Measurements from ENCODE around the gene SF3B1. TPM values are rescaled to one million over a fixed set of nuclear protein-coding genes. Genes with fewer than 3 reads are reported as not detected.
A peak's percentile ranks its signal among the peaks of the same experiment; 100 is the strongest.
"Not testable (repeated sequence)": the region's sequence is repeated elsewhere in the genome, so short reads cannot be mapped to it uniquely, and the experiment has no call there.

SF3B1 gene
- total RNA-seq, 1 donor from 2014 or later = 211 TPM

- peak overlapping the region; percentile 92 for H3K4me3 Mint-ChIP-seq (ENCODE audit: unreplicated experiment)
- H3K27me3 Mint-ChIP-seq (ENCODE audit: low read depth) = no peaks in the 10 kb centered on the region
- no peaks in the 10 kb centered on the region for H3K9me3 Mint-ChIP-seq (ENCODE audit: low read depth)
- peaks cover 38% of the 10 kb centered on the region for H3K4me1 Mint-ChIP-seq (ENCODE audit: low read depth)
- DNase-seq (ENCODE audit: low spot score) = no peak
- H3K27ac Mint-ChIP-seq (ENCODE audit: unreplicated experiment) = peak overlapping the region; percentile 99
- TF ChIP-seq CTCF (IDR thresholded peaks at IDR 0.05) = no peak
- H3K36me3 Mint-ChIP-seq (ENCODE audit: low read depth) = no peaks in the 10 kb centered on the region
These were observed 981 bp upstream of the SF3B1 start for GRCh38 chr2:197435598-197436420.

GRCh38 chr2:197433780-197434438, 919 bp downstream of the SF3B1 start:
- no peaks in the 10 kb centered on the region for H3K36me3 Mint-ChIP-seq (ENCODE audit: low read depth)
- no peak for TF ChIP-seq CTCF (IDR thresholded peaks at IDR 0.05)
- H3K4me1 Mint-ChIP-seq (ENCODE audit: low read depth) = peaks cover 55% of the 10 kb centered on the region
- H3K4me3 Mint-ChIP-seq (ENCODE audit: unreplicated experiment) = peak overlapping the region; percentile 92
- no peak for DNase-seq (ENCODE audit: low spot score)
- H3K9me3 Mint-ChIP-seq (ENCODE audit: low read depth) = no peaks in the 10 kb centered on the region
- H3K27me3 Mint-ChIP-seq (ENCODE audit: low read depth) = no peaks in the 10 kb centered on the region
- peak overlapping the region; percentile 99 for H3K27ac Mint-ChIP-seq (ENCODE audit: unreplicated experiment)

GRCh38 chr2:197432527-197432926, 2.3 kb downstream of the SF3B1 start:
- H3K4me3 Mint-ChIP-seq (ENCODE audit: unreplicated experiment) = peak overlapping the region; percentile 92
- H3K9me3 Mint-ChIP-seq (ENCODE audit: low read depth); DNase-seq (ENCODE audit: low spot score); H3K27me3 Mint-ChIP-seq (ENCODE audit: low read depth); H3K36me3 Mint-ChIP-seq (ENCODE audit: low read depth): not testable (repeated sequence)
- peaks cover 62% of the 10 kb centered on the region for H3K4me1 Mint-ChIP-seq (ENCODE audit: low read depth)
- peak overlapping the region; percentile 63 for H3K27ac Mint-ChIP-seq (ENCODE audit: unreplicated experiment)

GRCh38 chr2:197431858-197432257, 3.0 kb downstream of the SF3B1 start:
- no peaks in the 10 kb centered on the region for H3K36me3 Mint-ChIP-seq (ENCODE audit: low read depth)
- H3K4me1 Mint-ChIP-seq (ENCODE audit: low read depth) = peaks cover 63% of the 10 kb centered on the region
- peak overlapping the region; percentile 38 for H3K27ac Mint-ChIP-seq (ENCODE audit: unreplicated experiment)
- peak overlapping the region; percentile 92 for H3K4me3 Mint-ChIP-seq (ENCODE audit: unreplicated experiment)
- H3K9me3 Mint-ChIP-seq (ENCODE audit: low read depth) = no peaks in the 10 kb centered on the region
- H3K27me3 Mint-ChIP-seq (ENCODE audit: low read depth) = no peaks in the 10 kb centered on the region
- DNase-seq (ENCODE audit: low spot score) = no peak
- no peak for TF ChIP-seq CTCF (IDR thresholded peaks at IDR 0.05)

- Mint-ChIP-seq H3K27me3 (ENCODE audit: low read depth) (no peaks in the 10 kb centered on the region), H3K4me3 (ENCODE audit: unreplicated experiment) (no peak overlapping the region), H3K4me1 (ENCODE audit: low read depth) (peaks cover 66% of the 10 kb centered on the region), H3K9me3 (ENCODE audit: low read depth) (no peaks in the 10 kb centered on the region), H3K27ac (ENCODE audit: unreplicated experiment) (no peak overlapping the region), H3K36me3 (ENCODE audit: low read depth) (no peaks in the 10 kb centered on the region)
- no peak for TF ChIP-seq CTCF (IDR thresholded peaks at IDR 0.05)
- DNase-seq (ENCODE audit: low spot score) = no peak
These were observed 6.8 kb downstream of the SF3B1 start for GRCh38 chr2:197427986-197428385.
